Hepatocyte (in vitro differentiated cells): Measurements from ENCODE around the gene SUGCT. TPM values are rescaled to one million over a fixed set of nuclear protein-coding genes. Genes with fewer than 3 reads are reported as not detected.

ENCODE experiments used
- DNase-seq: peaks from one replicate; pipeline ENCODE4 v3.0.0-alpha.2; 2016; ENCODE audit warnings: low spot score
- H2AFZ ChIP-seq: fragments of 200-600 bp; sonication (generic); 2 replicates; pipeline ENCODE4 v1.6.0; 2016; ENCODE audit warnings: antibody characterized with exemption, mild to moderate bottlenecking
- H3K27ac ChIP-seq: fragments of 200-600 bp; sonication (generic); 2 replicates; pipeline ENCODE4 v1.5.1; 2016; ENCODE audit warnings: mild to moderate bottlenecking
- H3K27me3 ChIP-seq: fragments of 200-600 bp; sonication (generic); 2 replicates; pipeline ENCODE4 v1.6.1; 2016
- H3K36me3 ChIP-seq: fragments of 200-600 bp; sonication (generic); replicated peaks from 2 replicates; pipeline ENCODE4 v1.5.1; 2016; ENCODE audit warnings: low read depth; ENCODE audit not compliant: insufficient read depth
- H3K4me1 ChIP-seq: fragments of 200-600 bp; sonication (generic); 2 replicates; pipeline ENCODE4 v1.5.1; 2016; ENCODE audit warnings: mild to moderate bottlenecking, moderate library complexity; ENCODE audit not compliant: insufficient read depth
- H3K4me2 ChIP-seq: fragments of 200-600 bp; sonication (generic); 2 replicates; pipeline ENCODE4 v1.6.0; 2016
- H3K4me3 ChIP-seq: fragments of 200-600 bp; sonication (generic); 2 replicates; pipeline ENCODE4 v1.5.1; 2016; ENCODE audit warnings: mild to moderate bottlenecking
- H3K79me2 ChIP-seq: fragments of 200-600 bp; sonication (generic); 2 replicates; pipeline ENCODE4 v1.6.0; 2017; ENCODE audit warnings: mild to moderate bottlenecking
- H3K9me2 ChIP-seq: fragments of 200-600 bp; sonication (generic); replicated peaks from 2 replicates; pipeline ENCODE4 v1.6.0; 2017; ENCODE audit warnings: mild to moderate bottlenecking; ENCODE audit not compliant: insufficient read depth
- H3K9me3 ChIP-seq: fragments of 200-600 bp; sonication (generic); 2 replicates; pipeline ENCODE4 v1.5.1; 2016; ENCODE audit warnings: low read depth, mild to moderate bottlenecking
- H4K20me1 ChIP-seq: fragments of 200-600 bp; sonication (generic); 2 replicates; pipeline ENCODE4 v1.6.0; 2016; ENCODE audit warnings: mild to moderate bottlenecking; ENCODE audit not compliant: insufficient read depth, poor library complexity, severe bottlenecking
- EZH2 ChIP-seq: fragments of 200-600 bp; sonication (generic); IDR thresholded peaks from 2 replicates; pipeline ENCODE4 v1.6.1; 2016; ENCODE audit warnings: antibody characterized with exemption, mild to moderate bottlenecking, borderline replicate concordance
- EZH2phosphoT487 ChIP-seq: fragments of 200-600 bp; sonication (generic); IDR thresholded peaks from one replicate; pipeline ENCODE4 v1.6.1; 2018; ENCODE audit warnings: antibody characterized with exemption, mild to moderate bottlenecking, low read depth, moderate library complexity; ENCODE audit not compliant: unreplicated experiment, severe bottlenecking
- WGBS: methylation state at CpG from one replicate; pipeline ENCODE4 v1.1.6; 2016; ENCODE audit warnings: low lambda C conversion rate; ENCODE audit errors: missing lambda C conversion rate; 5-methylcytosine and 5-hydroxymethylcytosine counted together
- polyA plus RNA-seq: library from polyadenylated mRNA; unstranded; fragments of >200 nt; fragmentation: Nextera tagmentation; extraction: Ambion mirVana; gene quantifications from 2 replicates; pipeline ENCODE4 v1.2.1, GENCODE V29; 2016
- total RNA-seq: library from RNA; depleted of rRNA; stranded (reverse); fragments of >200 nt; gene quantifications from 2 replicates; pipeline ENCODE4 v1.2.3, GENCODE V29; 2014
- TF ChIP-seq, protein P1 (sequence below): fragments of 200-600 bp; sonication (generic); IDR thresholded peaks from 2 replicates; pipeline ENCODE4 v1.5.1; 2016; ENCODE audit warnings: antibody characterized with exemption, mild to moderate bottlenecking; ENCODE audit not compliant: poor library complexity

The SUGCT gene
- total and polyA plus RNA-seq, 2 experiments from 2014 or later: 5.1 to 12.0 TPM

GRCh38 chr7:40348126-40348728 lies 213.4 kb downstream of the SUGCT start:
- Histone ChIP-seq H3K27me3 (no peaks in the 10 kb centered on the region), H3K79me2 (no peaks in the 10 kb centered on the region), H4K20me1 (no peaks in the 10 kb centered on the region), H3K9me2 (no peaks in the 10 kb centered on the region), H3K4me3 (no peak overlapping the region), H3K4me1 (no peaks in the 10 kb centered on the region), H2AFZ (no peak overlapping the region), H3K36me3 (no peaks in the 10 kb centered on the region), H3K27ac (no peak overlapping the region), H3K9me3 (no peaks in the 10 kb centered on the region), H3K4me2 (no peak overlapping the region)
- TF ChIP-seq EZH2phosphoT487 (no peak), EZH2 (no peak)
- TF ChIP-seq, protein P1, sequence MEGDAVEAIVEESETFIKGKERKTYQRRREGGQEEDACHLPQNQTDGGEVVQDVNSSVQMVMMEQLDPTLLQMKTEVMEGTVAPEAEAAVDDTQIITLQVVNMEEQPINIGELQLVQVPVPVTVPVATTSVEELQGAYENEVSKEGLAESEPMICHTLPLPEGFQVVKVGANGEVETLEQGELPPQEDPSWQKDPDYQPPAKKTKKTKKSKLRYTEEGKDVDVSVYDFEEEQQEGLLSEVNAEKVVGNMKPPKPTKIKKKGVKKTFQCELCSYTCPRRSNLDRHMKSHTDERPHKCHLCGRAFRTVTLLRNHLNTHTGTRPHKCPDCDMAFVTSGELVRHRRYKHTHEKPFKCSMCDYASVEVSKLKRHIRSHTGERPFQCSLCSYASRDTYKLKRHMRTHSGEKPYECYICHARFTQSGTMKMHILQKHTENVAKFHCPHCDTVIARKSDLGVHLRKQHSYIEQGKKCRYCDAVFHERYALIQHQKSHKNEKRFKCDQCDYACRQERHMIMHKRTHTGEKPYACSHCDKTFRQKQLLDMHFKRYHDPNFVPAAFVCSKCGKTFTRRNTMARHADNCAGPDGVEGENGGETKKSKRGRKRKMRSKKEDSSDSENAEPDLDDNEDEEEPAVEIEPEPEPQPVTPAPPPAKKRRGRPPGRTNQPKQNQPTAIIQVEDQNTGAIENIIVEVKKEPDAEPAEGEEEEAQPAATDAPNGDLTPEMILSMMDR: no peak
- no peak for DNase-seq
- 77% methylated on average over 7 of the region's 7 CpGs for WGBS

DNA sequence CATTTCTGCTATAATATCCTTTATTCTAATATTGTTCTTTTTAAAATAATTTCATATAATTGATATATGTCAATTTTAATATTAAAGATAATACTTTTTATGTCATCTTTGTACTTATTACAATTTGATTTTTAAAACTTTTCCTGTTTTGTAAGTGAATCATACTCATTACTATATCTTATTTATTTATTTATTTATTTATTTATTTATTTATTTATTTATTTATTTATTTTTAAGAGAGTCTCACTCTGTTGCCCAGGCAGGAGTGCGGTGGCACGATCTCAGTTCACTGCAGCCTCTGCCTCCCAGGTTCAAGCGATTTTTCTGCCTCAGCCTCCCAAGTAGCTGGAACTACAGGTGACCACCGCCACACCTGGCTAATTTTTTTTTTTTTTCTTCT lies 215.3 kb downstream of the SUGCT start:
- TF ChIP-seq EZH2phosphoT487: no peak
- TF ChIP-seq, protein P1: no peak
- no peaks in the 10 kb centered on the region for H3K27me3 ChIP-seq
- WGBS: 98% methylated on average over 4 of the region's 4 CpGs
- no peak overlapping the region for H2AFZ ChIP-seq
- no peaks in the 10 kb centered on the region for H3K4me1 ChIP-seq
- H3K4me2 ChIP-seq: no peak overlapping the region
- no peaks in the 10 kb centered on the region for H3K36me3 ChIP-seq
- no peaks in the 10 kb centered on the region for H3K79me2 ChIP-seq
- no peaks in the 10 kb centered on the region for H4K20me1 ChIP-seq
- H3K9me2 ChIP-seq: no peaks in the 10 kb centered on the region
- no peak for DNase-seq
- H3K27ac ChIP-seq: no peak overlapping the region
- no peak overlapping the region for H3K4me3 ChIP-seq
- H3K9me3 ChIP-seq: no peaks in the 10 kb centered on the region

DNA sequence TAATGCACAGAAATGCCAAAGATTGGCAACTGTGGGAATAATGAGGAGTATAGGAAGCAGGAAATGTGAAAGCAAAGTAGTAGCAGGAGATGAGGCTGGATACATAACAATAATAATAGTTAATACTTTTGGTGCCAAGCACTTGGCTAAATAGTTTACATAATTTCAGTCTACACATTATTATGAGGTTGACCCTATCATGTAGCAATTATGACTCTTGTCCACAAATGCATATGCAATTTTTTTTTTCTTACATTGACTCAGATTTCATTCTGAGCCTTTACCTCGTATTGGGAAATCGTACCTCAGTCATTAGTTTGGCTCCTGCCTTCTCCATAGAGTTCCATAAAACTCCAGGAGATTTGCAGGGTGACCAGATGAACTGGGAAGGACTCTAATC lies 219.9 kb downstream of the SUGCT start:
- no peaks in the 10 kb centered on the region for H4K20me1 ChIP-seq
- DNase-seq: no peak
- no peaks in the 10 kb centered on the region for H3K27me3 ChIP-seq
- no peak for TF ChIP-seq EZH2phosphoT487
- no peaks in the 10 kb centered on the region for H3K9me2 ChIP-seq
- H3K79me2 ChIP-seq: no peaks in the 10 kb centered on the region
- H2AFZ ChIP-seq: no peak overlapping the region
- H3K4me1 ChIP-seq: no peaks in the 10 kb centered on the region
- H3K4me2 ChIP-seq: no peak overlapping the region
- no peak overlapping the region for H3K27ac ChIP-seq
- H3K4me3 ChIP-seq: no peak overlapping the region
- WGBS: 86% methylated on average over 2 of the region's 2 CpGs
- no peaks in the 10 kb centered on the region for H3K36me3 ChIP-seq
- H3K9me3 ChIP-seq: no peaks in the 10 kb centered on the region

- Histone ChIP-seq H3K4me3 (no peak overlapping the region), H4K20me1 (no peaks in the 10 kb centered on the region), H2AFZ (no peak overlapping the region), H3K9me3 (no peaks in the 10 kb centered on the region), H3K4me1 (no peaks in the 10 kb centered on the region), H3K79me2 (no peaks in the 10 kb centered on the region), H3K4me2 (no peak overlapping the region), H3K9me2 (no peaks in the 10 kb centered on the region), H3K36me3 (no peaks in the 10 kb centered on the region), H3K27ac (no peak overlapping the region), H3K27me3 (no peaks in the 10 kb centered on the region)
- TF ChIP-seq, protein P1: no peak
- TF ChIP-seq EZH2 (no peak), EZH2phosphoT487 (no peak)
- 91% methylated on average over 3 of the region's 3 CpGs for WGBS
- no peak for DNase-seq
Observed at GRCh38 chr7:40356312-40356711, 221.5 kb downstream of the SUGCT start.
